Activated CD4-positive, alpha-beta T cell treated with anti-CD3 and anti-CD28 coated beads for 48 hours (primary cell): ENCODE data around the gene TNS4.

ENCODE experiments used
- DNase-seq: peaks from one replicate; pipeline ENCODE4 v3.0.0-alpha.2; 2020

The TNS4 gene

DNA sequence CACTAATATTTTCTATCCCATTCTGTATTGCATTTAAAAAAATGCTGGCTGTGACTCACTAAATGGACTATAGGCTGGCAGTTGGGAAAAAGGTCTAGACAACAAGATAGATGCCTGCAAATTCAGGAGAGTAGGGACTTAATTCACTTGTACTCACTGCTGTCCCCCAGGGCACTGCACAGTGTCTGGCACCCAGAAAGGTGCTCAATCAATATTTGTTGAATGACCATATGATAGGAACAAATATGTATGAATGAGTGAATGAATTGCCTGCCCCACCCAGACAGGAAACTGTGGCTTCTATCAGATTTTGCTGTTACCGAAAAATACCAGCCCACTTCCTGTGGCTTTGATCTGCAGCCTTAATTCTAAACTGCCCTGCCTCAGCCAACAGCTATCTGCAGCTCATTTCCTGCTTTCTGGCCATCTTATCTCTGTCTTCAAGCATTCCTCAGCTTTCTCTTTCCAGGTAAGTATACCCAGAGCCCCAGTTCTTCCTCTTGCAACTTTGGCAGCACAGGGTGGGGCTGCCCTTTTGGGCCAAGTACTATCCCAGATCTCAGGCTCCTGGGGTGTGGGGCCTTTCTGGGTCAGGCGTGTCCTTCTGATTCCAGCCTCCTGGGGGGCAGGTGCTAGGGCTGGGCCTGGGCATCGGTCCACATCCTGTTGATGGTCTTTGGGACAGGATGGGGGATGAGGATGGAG, 15.3 kb upstream of the TNS4 start:
- peak; percentile 66 for DNase-seq

DNA sequence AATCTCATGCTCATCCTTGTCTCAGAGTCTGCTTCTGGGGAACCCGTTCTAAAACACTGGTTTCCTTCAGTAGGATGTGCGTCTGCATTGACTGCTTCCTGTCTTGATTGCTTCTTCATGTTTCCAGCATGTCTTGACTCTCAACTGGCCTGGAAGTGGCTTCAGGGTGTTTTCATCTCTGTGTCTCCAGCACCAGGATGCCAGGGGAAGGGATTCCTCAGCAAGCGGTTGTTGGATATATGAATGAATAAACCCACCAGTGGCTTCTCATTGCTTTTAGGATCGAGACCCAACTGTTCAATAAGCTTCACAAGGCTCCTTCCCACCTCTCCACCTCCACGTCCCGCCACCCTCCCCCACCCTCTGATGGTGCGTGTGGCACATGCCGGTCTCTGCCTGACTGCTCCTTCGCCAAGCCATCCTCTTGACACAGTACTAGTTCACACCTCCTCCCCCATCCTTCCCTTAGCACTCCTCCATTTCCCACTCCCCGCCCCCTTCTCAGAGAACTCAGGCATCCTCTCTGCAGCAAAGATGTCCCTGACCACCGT, 14.1 kb upstream of the TNS4 start:
- peak; percentile 48 for DNase-seq

- no peak for DNase-seq
These were observed 13.6 kb upstream of the TNS4 start for GRCh38 chr17:40515011-40515410.

- no peak for DNase-seq
These were observed 12.8 kb upstream of the TNS4 start for GRCh38 chr17:40514013-40514875.

- no peak for DNase-seq
These were observed 10.3 kb upstream of the TNS4 start for GRCh38 chr17:40511667-40512220.

DNA sequence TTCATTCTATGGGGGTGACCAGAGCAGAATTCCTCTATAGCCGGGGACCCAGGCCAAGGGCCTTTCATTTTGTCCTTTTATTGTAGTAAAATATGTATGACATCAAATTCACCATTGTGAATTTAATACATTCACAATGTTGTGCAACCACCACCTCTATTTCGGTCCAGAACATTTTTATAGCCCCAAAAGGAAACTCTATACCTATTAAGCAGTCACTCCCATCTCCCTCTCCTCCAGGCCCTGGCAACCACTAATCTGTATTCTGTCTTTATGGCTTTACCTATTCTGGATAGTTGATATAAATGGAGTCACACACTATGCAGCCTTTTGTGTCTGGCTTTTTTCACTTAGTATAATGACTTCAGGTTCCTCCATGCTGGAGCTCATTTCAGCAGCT, 9.7 kb upstream of the TNS4 start:
- DNase-seq, result no peak

GRCh38 chr17:40510328-40510648, 8.9 kb upstream of the TNS4 start:
- DNase-seq, result no peak

GRCh38 chr17:40509626-40510327, 8.4 kb upstream of the TNS4 start:
- DNase-seq, result no peak

GRCh38 chr17:40506786-40507185, 5.4 kb upstream of the TNS4 start:
- no peak for DNase-seq

DNA sequence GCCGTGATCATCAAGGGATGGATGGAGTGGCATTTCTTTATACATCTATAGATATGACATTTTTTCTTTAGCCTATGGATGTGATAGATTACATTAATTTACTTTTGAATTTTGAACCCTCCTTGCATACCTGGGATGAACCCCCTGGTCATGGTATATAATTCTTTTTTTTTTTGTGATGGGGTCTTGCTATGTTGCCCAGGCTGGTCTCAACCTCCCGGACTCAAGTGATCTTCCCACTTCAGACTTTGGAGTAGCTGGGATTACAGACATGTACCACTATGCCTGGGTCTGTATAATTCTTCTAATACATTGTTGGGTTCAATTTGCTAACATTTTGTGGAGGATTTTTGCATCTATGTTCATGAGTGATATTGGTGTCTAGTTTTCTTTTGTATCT, 1.7 kb upstream of the TNS4 start:
- DNase-seq, result no peak

GRCh38 chr17:40502716-40503115, 1.3 kb upstream of the TNS4 start:
- DNase-seq, result no peak

DNA sequence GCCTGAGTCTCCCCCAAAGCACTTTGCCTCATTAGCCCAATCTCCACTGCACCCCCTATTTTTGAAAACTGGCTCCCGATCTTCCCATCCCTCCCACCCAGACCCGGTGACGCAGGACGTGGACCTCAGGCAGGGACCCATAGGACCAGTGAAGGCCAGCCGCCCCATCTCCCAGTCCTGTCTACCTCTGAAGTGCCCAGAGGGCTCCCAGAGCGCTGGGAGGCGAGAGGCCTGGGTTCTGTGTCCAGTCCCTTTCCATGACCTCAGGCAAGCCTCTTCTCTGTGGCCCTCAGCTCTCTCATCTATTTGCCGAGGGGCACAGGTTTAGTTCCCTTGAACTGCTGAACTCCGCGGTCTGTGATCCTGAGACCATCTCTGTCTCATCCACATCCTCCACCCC, 714 bp downstream of the TNS4 start:
- DNase-seq, result no peak

- no peak for DNase-seq
These were observed 1.2 kb downstream of the TNS4 start for GRCh38 chr17:40500190-40500589.

GRCh38 chr17:40499551-40500189, 1.8 kb downstream of the TNS4 start:
- DNase-seq, result no peak

DNA sequence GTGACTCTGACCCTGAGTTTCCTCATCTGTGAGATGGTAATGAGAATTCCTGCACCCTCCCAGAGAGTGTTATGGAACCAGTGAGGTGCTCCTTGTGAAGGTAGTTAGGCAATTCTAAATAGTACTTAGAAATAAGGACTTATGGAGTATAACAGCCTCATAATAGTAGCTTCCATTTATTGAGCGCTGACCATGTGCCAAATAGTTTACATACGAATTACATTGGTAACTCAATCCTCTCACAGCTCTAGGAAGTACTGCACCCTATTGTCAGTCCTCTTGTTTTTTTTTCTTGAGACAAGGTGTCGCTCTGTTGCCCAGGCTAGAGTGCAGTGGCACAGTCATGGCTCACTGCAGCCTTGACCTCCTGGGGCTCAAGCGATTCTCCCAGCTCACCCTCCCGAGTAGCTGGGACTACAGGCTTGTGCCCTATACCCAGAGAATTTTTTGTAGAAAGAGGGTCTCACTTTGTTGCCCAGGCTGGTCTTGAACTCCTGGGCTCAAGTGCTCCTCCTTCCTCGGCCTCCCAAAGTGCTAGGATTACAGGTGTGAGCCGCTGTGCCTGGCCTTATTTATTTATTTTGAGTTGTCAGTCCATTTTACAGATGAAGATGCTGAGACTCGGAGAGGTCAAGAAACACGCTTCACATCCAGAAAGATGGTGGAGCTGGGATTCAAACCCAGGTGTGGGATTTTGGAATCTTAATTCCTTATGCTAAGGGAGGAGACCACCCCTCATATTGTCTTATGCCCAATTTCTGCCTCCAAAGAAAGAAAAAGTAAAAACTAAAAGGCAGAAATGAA, 2.9 kb downstream of the TNS4 start:
- no peak for DNase-seq

GRCh38 chr17:40497695-40498094, 3.7 kb downstream of the TNS4 start:
- no peak for DNase-seq

- DNase-seq, result no peak
These were observed 4.6 kb downstream of the TNS4 start for GRCh38 chr17:40496634-40497420.

- no peak for DNase-seq
These were observed 5.3 kb downstream of the TNS4 start for GRCh38 chr17:40496170-40496569.

- DNase-seq, result no peak
These were observed 6.3 kb downstream of the TNS4 start for GRCh38 chr17:40495140-40495539.

GRCh38 chr17:40493697-40494096, 7.7 kb downstream of the TNS4 start:
- DNase-seq, result no peak

- DNase-seq, result no peak
These were observed 9.9 kb downstream of the TNS4 start for GRCh38 chr17:40491486-40491885.
